ENCODE measurements around the gene ARMH4. TPM values are rescaled to one million over a fixed set of nuclear protein-coding genes. Genes with fewer than 3 reads are reported as not detected.
A peak's percentile ranks its signal among the peaks of the same experiment; 100 is the strongest.

The ARMH4 gene
- total RNA-seq: 54.2 TPM

- no peak for FAIRE-seq
Measured at GRCh38 chr14:58152014-58152857, at the start of gene ARMH4. TSS of gene ARMH4 (minus strand) at chr14:58152213. CDS start at chr14:58139358, 12,855 bp downstream.

GRCh38 chr14:58200846-58201245, 48.8 kb upstream of the ARMH4 start:
- DNase-seq (ENCODE audit: low spot score in 2 of 2) (no peak), FAIRE-seq (no peak)

More at GRCh38 chr14:58152014-58152857, at the start of gene ARMH4:
- DNase-seq (ENCODE audit: low spot score in 2 of 2): peak; percentile 79 to 83

- DNase-seq (ENCODE audit: low spot score in 2 of 2) (no peak), FAIRE-seq (no peak)
Measured at GRCh38 chr14:58200480-58200841, 48.4 kb upstream of the ARMH4 start.

- FAIRE-seq (no peak), DNase-seq (ENCODE audit: low spot score in 2 of 2) (peak; percentile 77 to 80)
Measured at GRCh38 chr14:58199726-58200479, 47.9 kb upstream of the ARMH4 start, which contains the start of gene ACTR10. TSS of gene ACTR10 (plus strand) at chr14:58200149. CDS start at chr14:58200218, 69 bp downstream.

- FAIRE-seq (no peak), DNase-seq (ENCODE audit: low spot score in 2 of 2) (no peak)
Measured at GRCh38 chr14:58198086-58198485, 46.1 kb upstream of the ARMH4 start.

GRCh38 chr14:58196198-58196597, 44.2 kb upstream of the ARMH4 start:
- no peak for FAIRE-seq
- DNase-seq (ENCODE audit: low spot score in 2 of 2): no peak

GRCh38 chr14:58193542-58193941, 41.5 kb upstream of the ARMH4 start:
- no peak for FAIRE-seq

GRCh38 chr14:58191763-58192601, 40.0 kb upstream of the ARMH4 start:
- DNase-seq (ENCODE audit: low spot score in 2 of 2) (no peak), FAIRE-seq (no peak)

More at GRCh38 chr14:58193542-58193941, 41.5 kb upstream of the ARMH4 start:
- DNase-seq (ENCODE audit: low spot score in 2 of 2): no peak

- no peak for DNase-seq (ENCODE audit: low spot score in 2 of 2)
- no peak for FAIRE-seq
Measured at GRCh38 chr14:58189176-58189575, 37.2 kb upstream of the ARMH4 start.

GRCh38 chr14:58177125-58177524, 25.1 kb upstream of the ARMH4 start:
- DNase-seq (ENCODE audit: low spot score in 2 of 2): no peak
- FAIRE-seq: no peak

GRCh38 chr14:58171090-58171489, 19.1 kb upstream of the ARMH4 start:
- DNase-seq (ENCODE audit: low spot score in 2 of 2) (peak in 1 of 2 donors; percentile 60), FAIRE-seq (no peak)

- FAIRE-seq: no peak
- no peak for DNase-seq (ENCODE audit: low spot score in 2 of 2)
Measured at GRCh38 chr14:58167891-58168290, 15.9 kb upstream of the ARMH4 start.

- DNase-seq (ENCODE audit: low spot score in 2 of 2): no peak
- FAIRE-seq: no peak
Measured at GRCh38 chr14:58167057-58167456, 15.0 kb upstream of the ARMH4 start.

GRCh38 chr14:58166005-58166983, 14.3 kb upstream of the ARMH4 start:
- DNase-seq (ENCODE audit: low spot score in 2 of 2) (peak; percentile 43 to 58), FAIRE-seq (no peak)

GRCh38 chr14:58160561-58160960, 8.5 kb upstream of the ARMH4 start:
- DNase-seq (ENCODE audit: low spot score in 2 of 2): no peak
- FAIRE-seq: no peak

- no peak for FAIRE-seq
- peak in 1 of 2 donors; percentile 20 for DNase-seq (ENCODE audit: low spot score in 2 of 2)
Measured at GRCh38 chr14:58151133-58152013, 640 bp downstream of the ARMH4 start.

GRCh38 chr14:58150243-58150805, 1.7 kb downstream of the ARMH4 start:
- DNase-seq (ENCODE audit: low spot score in 2 of 2) (no peak), FAIRE-seq (no peak)

GRCh38 chr14:58149196-58149595, 2.8 kb downstream of the ARMH4 start:
- DNase-seq (ENCODE audit: low spot score in 2 of 2): no peak
- no peak for FAIRE-seq

All from frontal cortex (tissue), 4 donors.